K562 (cell line): ENCODE results near the gene FBXW2. TPM values are rescaled to one million over a fixed set of nuclear protein-coding genes. Genes with fewer than 3 reads are reported as not detected.

ENCODE experiments used
- ATAC-seq: fragments of 200-7000 bp; cut with Tn5 transposase; 3 replicates; pipeline ENCODE4 v1.9.1; 2020; ENCODE audit warnings: moderate library complexity
- BruUV-seq: library from RNA; stranded (reverse); fragments of 400-500 nt; replicated peaks from 2 replicates; lab custom pipeline; 2021; lab: Mats Ljungman, UMichigan
- CTCF ChIA-PET: fragments of 300-600 bp; formaldehyde crosslinking; extraction: SDS; loops from one replicate; lab custom pipeline; 2021; ENCODE audit warnings: low intra/inter-chr PET ratio; lab: Yijun Ruan, JAX
- POLR2A ChIA-PET: fragments of 300-600, 350-650 bp; sonication (Branson Sonifier 250); formaldehyde crosslinking; extraction: SDS; loops from one replicate; lab custom pipeline; 2021; ENCODE audit warnings: antibody characterized with exemption, inconsistent platforms; lab: Yijun Ruan, JAX
- DNase-seq, 4 experiments: peaks; one replicate each; pipeline versions ENCODE4 v3.0.0 to v3.0.0-alpha.2; 2011 to 2018; ENCODE audit warnings: low spot score in 3 of 4, mixed read lengths in 3 of 4; ENCODE audit errors: extremely low read depth in 1 of 4
- FAIRE-seq: peaks from 2 replicates; lab custom pipeline; 2011; peaks lifted over from hg19 to GRCh38; lab: Jason Lieb, UNC
- H2AFZ ChIP-seq: 2 replicates; pipeline ENCODE4 v1.6.0; 2011; ENCODE audit warnings: low read depth, low read length, control low read depth, inconsistent platforms
- H3K27ac ChIP-seq: fragments of 200-600 bp; 3 replicates; pipeline ENCODE4 v1.8.0; 2011; ENCODE audit warnings: low read depth, mild to moderate bottlenecking, control low read depth, inconsistent platforms, low read length, moderate library complexity, mixed read lengths; ENCODE audit errors: extremely low read depth
- H3K27me3 ChIP-seq, 2 experiments: fragments of 300-600 bp in 1 of 2; 2 replicates in 1 of 2; 3 replicates in 1 of 2; pipeline versions ENCODE4 v1.6.0 to v1.8.0; 2011; ENCODE audit warnings: inconsistent platforms in 2 of 2, low read length in 2 of 2, mild to moderate bottlenecking in 1 of 2, mixed read lengths in 1 of 2, moderate library complexity in 1 of 2; ENCODE audit not compliant: control insufficient read depth in 2 of 2, insufficient read depth in 2 of 2
- H3K36me3 ChIP-seq: fragments of 300-600 bp; 3 replicates; pipeline ENCODE4 v1.8.0; 2011; ENCODE audit warnings: mild to moderate bottlenecking, low read length, inconsistent platforms; ENCODE audit not compliant: control insufficient read depth, insufficient read depth
- H3K4me1 ChIP-seq, 2 experiments: fragments of 200-600 bp in 1 of 2; replicated peaks in 1 of 2; 2 replicates in 1 of 2; 3 replicates in 1 of 2; pipeline versions ENCODE4 v1.5.1 to v1.8.0; 2011; ENCODE audit warnings: inconsistent platforms in 2 of 2, low read length in 2 of 2, mild to moderate bottlenecking in 1 of 2, mixed read lengths in 1 of 2, moderate library complexity in 1 of 2; ENCODE audit not compliant: control insufficient read depth in 2 of 2, insufficient read depth in 2 of 2
- H3K4me2 ChIP-seq: 2 replicates; pipeline ENCODE4 v1.6.1; 2011; ENCODE audit warnings: low read length, control low read depth, inconsistent platforms, mixed read lengths; ENCODE audit not compliant: insufficient read depth
- H3K4me3 ChIP-seq: fragments of 200-600 bp; sonication (generic), shearing (Covaris generic); 2 replicates; pipeline ENCODE4 v1.5.1; 2016; ENCODE audit warnings: control low read depth, inconsistent platforms
- H3K79me2 ChIP-seq: fragments of 200-600 bp; 3 replicates; pipeline ENCODE4 v1.8.0; 2011; ENCODE audit warnings: low read length, inconsistent platforms; ENCODE audit not compliant: control insufficient read depth, insufficient read depth
- H3K9ac ChIP-seq, 2 experiments: 2 replicates each; pipeline versions ENCODE4 v1.6.0 to v1.6.1; 2011; ENCODE audit warnings: low read depth in 2 of 2, low read length in 2 of 2, control low read depth in 1 of 2, inconsistent platforms in 1 of 2, mild to moderate bottlenecking in 1 of 2, mixed read lengths in 1 of 2; ENCODE audit not compliant: insufficient read depth in 1 of 2
- H3K9me1 ChIP-seq: one replicate; pipeline ENCODE4 v1.6.0; 2011; ENCODE audit warnings: inconsistent platforms, mild to moderate bottlenecking, low read length, moderate library complexity; ENCODE audit not compliant: control insufficient read depth, insufficient read depth
- H3K9me3 ChIP-seq: replicated peaks from 2 replicates; pipeline ENCODE4 v1.5.1; 2011; ENCODE audit warnings: low read depth, low read length, inconsistent platforms; ENCODE audit not compliant: control insufficient read depth, insufficient read depth
- H4K20me1 ChIP-seq: replicated peaks from 2 replicates; pipeline ENCODE4 v1.6.1; 2011; ENCODE audit warnings: low read length, inconsistent platforms, mixed read lengths; ENCODE audit not compliant: control insufficient read depth, insufficient read depth
- DDX20 ChIP-seq: fragments of 450-650 bp; IDR thresholded peaks from 2 replicates; pipeline ENCODE4 v1.6.1; 2016; ENCODE audit warnings: missing genetic modification characterization, low read depth, mild to moderate bottlenecking, missing compliant biosample characterization, moderate library complexity
- ETV5 ChIP-seq: sonication (generic); formaldehyde crosslinking; IDR thresholded peaks from 2 replicates; pipeline ENCODE4 v1.4.0; 2020; ENCODE audit warnings: low read depth, mild to moderate bottlenecking, missing genetic modification reagents
- KLF16 ChIP-seq: IDR thresholded peaks from 2 replicates; pipeline ENCODE4 v1.6.1; 2016; ENCODE audit warnings: antibody characterized with exemption
- MBD1 ChIP-seq: fragments of 250-450 bp; sonication (Bioruptor Pico); IDR thresholded peaks from 2 replicates; pipeline ENCODE4 v1.8.0; 2022; ENCODE audit warnings: inconsistent platforms
- YBX1 ChIP-seq: fragments of 450-650 bp; IDR thresholded peaks from 2 replicates; pipeline ENCODE4 v1.7.1; 2016; ENCODE audit warnings: mild to moderate bottlenecking
- WGBS: fragments of 100-300 bp; shearing (Covaris generic); methylation state at CpG from one replicate; pipeline ENCODE4 v1.1.6; 2016; ENCODE audit warnings: low coverage, mixed read lengths; ENCODE audit not compliant: insufficient coverage; ENCODE audit errors: missing lambda C conversion rate; 5-methylcytosine and 5-hydroxymethylcytosine counted together
- in situ Hi-C: fragments of 300-500 bp; cut with MboI; formaldehyde crosslinking; loops from 4 replicates; pipeline ENCODE4 v1.15.0; 2018; ENCODE audit warnings: inconsistent platforms, mixed read lengths
- intact Hi-C: fragments of 100-400 bp; cut with micrococcal nuclease; formaldehyde crosslinking; loops from 2 replicates; pipeline ENCODE4 v1.14.2; 2022
- polyA plus RNA-seq, 8 experiments: library from polyadenylated mRNA; depleted of rRNA in 4 of 8; stranded (reverse) in 5 of 8; unstranded in 3 of 8; fragments of >200 nt; fragmentation: Nextera tagmentation in 2 of 8; fragmentation: Illumina TruSeq in 1 of 8; extraction: Ambion mirVana in 2 of 8; extraction: Trizol in 1 of 8; gene quantifications; 2 replicates each; pipeline versions ENCODE4 v1.2.1 to v1.2.3, GENCODE V29; 2011 to 2014; ENCODE audit warnings: inconsistent platforms in 1 of 8, missing spikeins in 1 of 8
- total RNA-seq, 7 experiments: library from RNA; depleted of rRNA in 6 of 7; stranded (reverse); fragments of >200 nt in 6 of 7; fragmentation: Illumina TruSeq in 2 of 7; extraction: Trizol in 2 of 7; gene quantifications; 2 replicates each; pipeline versions ENCODE4 v1.2.1 to v1.2.3, GENCODE V29; 2011 to 2021; ENCODE audit warnings: low replicate concordance in 1 of 7

Gene FBXW2
- total and polyA plus RNA-seq, 9 of the 15 experiments (the other 6 are each of a cell fraction or from before 2014, with no cell fraction given): 2.5 to 57.8 (median 28.1) TPM

DNA sequence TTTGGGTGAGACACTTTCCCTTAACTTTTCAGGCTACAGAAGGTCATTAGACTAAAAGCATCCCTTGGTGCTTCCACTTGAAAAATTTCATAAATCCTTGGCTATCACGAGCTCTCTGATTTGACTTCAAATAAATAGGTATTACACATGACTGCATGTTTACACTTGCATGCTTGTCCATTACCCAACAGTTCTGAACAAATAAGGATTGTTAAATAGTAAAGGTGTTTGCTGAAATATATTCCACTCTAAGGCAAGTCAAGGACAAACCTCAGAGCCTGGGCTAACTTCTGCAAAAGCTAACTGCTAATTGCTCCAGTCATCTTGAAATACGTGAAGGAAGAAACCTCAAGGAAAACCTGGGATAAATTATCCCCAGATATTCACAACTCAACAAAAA, 14.5 kb downstream of the FBXW2 start:
- Histone ChIP-seq H3K9me1 (no peaks in the 10 kb centered on the region), H3K9ac (no peak overlapping the region), H3K4me3 (no peak overlapping the region), H3K4me1 (peaks cover 17 to 38% of the 10 kb centered on the region in 2 experiments; a peak in 3 of 5 replicates), H3K27ac (no peak overlapping the region), H3K27me3 (no peaks in the 10 kb centered on the region), H4K20me1 (no peaks in the 10 kb centered on the region), H3K79me2 (peaks cover 57% of the 10 kb centered on the region), H3K4me2 (no peak overlapping the region), H3K36me3 (peaks cover 80% of the 10 kb centered on the region), H3K9me3 (no peaks in the 10 kb centered on the region), H2AFZ (no peak overlapping the region)
- FAIRE-seq (no peak), ATAC-seq (no peak), DNase-seq (no peak)
- WGBS: 81% methylated on average over 2 of the region's 2 CpGs
- in situ Hi-C loops: no loop called here
- ChIA-PET CTCF (no interaction called here), POLR2A (interaction anchor here (1.2 to 3.3 kb wide), 4 partner anchors 9 to 14 kb away, joined by 3 to 19 read pairs (median 9); partner anchors contain the start of gene FBXW2)
- no TSS peak for BruUV-seq
- TF ChIP-seq KLF16: no peak
- no peak for TF ChIP-seq MBD1 (CRISPR knock-in tag)
- no peak for TF ChIP-seq YBX1
- TF ChIP-seq ETV5 (CRISPR knock-in tag): no peak
- no peak for TF ChIP-seq DDX20
- intact Hi-C loops: no loop called here
